ENCODE data around the gene RIMS4.
A peak's percentile ranks its signal among the peaks of the same experiment; 100 is the strongest.
"Not testable (repeated sequence)": the region's sequence is repeated elsewhere in the genome, so short reads cannot be mapped to it uniquely, and the experiment has no call there.

The RIMS4 gene

DNA sequence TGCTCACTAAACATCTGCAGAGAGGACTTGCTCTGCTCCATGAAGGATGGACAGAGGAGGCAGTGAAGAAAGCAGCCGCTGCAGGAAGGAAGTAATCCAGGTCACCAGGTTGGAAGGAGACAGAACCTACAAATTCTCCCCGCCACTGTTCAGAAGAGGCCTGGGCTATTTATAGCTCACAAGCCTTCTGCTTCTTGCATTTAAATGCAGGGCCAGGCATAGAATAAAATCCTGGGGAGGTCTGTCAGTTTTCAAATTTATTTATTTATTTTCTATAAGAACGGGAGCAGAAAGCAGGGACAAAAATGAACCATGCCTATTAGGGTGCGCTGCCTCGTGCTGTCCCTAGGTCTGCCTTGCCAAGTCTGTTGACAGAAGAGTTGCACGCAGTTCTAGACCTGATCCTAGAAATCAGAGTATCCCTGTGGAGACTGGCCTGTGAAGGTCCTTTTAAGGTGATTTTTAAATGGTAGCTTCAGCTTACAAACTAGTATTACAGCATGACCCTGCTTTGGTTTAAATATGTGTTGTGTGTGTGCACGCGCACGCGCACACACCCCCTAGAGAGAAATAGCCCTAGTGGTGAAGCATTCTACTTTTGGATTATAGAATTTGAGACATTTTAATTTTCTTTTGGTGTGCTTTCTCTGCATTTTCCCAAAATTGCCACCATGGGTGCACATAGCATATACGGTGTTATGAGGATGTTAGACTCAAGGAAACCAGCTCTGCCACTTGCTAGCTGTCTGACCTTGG lies 19.5 kb downstream of the RIMS4 start:
- no peak for DNase-seq

DNA sequence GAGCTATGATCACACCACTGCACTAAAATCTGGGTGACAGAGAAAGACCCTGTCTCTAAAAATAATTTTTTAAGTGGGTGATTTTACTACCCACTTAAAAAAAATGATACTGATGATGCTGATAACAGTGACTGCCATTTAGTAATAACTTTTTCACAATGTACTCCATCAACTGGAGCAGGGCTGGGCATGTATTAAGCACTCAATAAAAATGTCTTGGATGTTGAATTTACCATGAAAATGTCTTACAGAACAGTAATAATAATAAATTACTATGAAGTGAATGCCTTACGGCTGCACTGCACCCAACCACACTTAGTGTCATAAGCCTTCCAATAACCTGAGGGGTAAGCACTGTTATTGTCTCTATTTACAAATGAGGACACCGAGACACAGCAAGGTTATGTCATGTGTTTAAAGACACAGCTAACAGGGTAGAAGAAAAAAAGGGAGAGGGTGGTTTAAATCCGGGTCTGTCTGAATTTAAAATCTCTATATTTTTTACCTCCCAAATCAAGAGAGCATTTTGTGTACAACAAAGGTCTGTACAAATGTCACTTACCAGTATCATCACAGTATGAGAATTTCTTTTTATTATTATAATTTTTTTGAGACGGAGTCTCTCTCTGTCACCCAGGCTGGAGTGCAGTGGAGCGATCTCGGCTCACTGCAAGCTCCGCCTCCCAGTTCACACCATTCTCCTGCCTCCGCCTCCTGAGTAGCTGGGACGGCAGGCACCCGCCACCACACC lies 21.5 kb downstream of the RIMS4 start:
- DNase-seq, result no peak

DNA sequence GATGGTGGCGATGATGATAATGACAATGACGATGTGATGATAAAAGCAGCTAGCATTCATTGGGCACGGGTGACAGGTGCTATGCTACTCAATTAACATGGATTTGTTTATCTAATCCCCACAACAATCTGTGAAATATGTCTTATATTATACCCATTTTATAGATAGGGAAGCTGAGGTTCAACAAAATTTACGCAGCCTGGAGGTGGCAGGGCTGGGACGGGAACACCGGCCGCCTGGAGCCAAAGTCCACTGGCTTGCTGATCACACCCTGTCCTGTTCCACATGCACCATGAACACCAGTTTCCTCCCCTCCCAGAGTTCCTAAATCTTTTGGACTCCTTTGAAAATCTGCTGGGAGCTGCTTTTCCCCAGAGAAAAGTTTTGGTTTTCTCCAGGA lies 23.0 kb downstream of the RIMS4 start:
- no peak for DNase-seq

DNA sequence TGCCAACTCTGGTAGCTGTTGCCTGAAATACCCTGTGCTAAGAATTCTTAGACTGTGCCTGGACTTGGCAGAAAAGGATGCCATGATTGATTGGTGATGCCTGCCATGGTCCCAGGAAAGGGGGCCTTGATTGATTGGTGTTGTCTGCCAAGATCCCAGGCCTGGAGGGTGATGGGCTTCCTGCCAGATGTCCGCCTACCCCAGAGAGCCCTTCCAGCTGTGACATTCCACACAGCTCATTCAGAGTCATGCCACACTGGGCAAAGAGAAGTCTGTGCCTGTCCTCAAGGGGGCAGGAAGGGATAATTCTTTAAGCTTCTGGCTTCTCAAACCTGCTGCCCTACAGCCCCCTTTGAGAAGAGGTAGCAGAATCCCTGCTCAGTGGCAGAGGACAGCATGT lies 24.6 kb downstream of the RIMS4 start:
- DNase-seq, result no peak

DNA sequence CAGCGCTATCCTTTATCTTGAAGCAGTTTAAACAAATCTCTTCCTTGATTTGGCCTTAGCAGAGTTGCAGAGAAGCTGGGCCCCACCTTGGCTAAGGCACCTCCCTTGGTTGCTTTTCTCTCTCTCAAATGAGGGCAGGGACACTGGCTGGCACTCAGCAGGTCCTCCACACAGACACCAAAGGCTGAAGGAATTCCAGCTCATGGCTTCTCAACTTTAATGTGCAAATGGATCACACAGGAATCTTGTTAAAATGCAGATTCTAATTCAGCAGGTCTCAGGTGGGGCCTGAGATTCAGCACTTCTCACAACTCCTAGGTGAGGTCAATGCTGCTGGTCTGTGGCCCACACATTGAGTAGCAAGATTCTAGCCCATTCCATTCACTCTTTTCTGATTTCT lies 25.7 kb downstream of the RIMS4 start:
- DNase-seq, result no peak

DNA sequence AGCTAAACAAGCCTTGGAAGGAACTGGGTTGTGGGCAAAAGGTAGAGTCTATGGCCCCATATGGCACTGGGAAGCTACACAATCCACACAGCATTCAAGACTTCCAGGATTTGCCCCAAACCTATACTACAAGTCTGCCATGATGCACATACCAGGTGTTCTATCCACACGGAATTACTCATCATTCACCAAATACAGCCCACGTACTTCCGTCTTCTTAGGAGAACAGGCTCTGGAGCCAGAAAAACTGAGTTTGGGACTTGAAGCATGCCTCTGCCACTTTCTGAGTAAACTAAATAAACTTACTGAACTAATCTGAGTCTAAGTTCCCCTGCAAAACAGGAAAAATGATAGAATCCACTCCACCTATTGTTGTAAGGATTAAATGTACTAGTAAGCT lies 28.6 kb downstream of the RIMS4 start:
- DNase-seq, result no peak

DNA sequence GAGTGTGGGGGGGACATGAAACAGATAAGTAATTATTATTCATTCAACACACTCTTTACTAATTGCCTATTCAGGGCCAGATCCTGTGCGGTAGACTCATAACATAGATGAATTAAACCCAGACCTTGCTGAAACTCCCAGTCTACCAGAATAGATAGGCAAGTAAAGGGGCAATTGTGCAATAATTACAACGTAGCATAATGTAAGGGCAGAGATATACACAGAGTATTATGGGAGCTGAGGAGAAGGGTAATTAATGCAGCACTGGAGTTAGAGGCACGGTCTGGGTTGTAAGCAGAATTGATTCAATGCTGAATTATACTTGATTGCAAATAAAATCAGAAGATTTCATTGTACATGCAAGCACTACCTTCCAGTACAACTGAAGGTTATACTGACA lies 29.2 kb downstream of the RIMS4 start:
- DNase-seq, result no peak

DNA sequence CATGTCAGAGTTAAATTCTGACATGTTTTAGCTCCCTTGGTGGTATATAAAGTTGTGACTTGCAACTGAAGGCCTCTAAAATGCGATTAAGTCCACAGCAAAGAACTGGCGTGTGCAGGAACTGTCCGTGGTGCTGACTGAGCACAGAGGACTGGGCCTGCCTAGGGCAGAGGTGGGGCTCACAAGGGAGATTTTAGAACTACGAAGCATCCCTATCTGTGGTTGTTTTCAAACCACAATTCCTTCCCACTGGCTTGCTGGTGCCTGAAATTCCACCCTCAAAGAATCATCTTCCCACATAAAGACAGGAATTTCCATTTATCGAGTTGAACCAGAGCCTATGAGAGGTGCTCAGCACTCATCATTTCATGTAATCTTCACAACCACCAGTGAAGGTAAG lies 30.1 kb downstream of the RIMS4 start:
- DNase-seq, result peak; percentile 21

DNA sequence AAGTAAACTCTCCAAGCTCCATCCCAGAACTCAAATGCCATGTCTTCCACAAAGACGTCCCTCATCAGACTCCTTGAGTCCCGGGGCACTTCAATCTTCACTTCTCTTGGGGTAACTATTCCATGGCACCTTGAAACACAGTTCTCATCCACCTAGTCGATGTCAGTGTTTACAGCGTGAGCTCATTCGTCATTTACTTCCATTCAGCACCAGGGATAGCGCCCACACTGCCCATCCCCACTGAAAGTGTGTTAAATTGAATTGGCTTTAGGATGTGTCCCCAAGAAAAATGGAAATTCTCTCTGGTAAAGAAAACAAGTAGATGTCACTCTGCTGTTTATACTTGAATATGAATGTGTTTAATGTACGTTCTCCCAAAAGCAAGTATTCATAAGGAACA lies 33.4 kb downstream of the RIMS4 start:
- no peak for DNase-seq

DNA sequence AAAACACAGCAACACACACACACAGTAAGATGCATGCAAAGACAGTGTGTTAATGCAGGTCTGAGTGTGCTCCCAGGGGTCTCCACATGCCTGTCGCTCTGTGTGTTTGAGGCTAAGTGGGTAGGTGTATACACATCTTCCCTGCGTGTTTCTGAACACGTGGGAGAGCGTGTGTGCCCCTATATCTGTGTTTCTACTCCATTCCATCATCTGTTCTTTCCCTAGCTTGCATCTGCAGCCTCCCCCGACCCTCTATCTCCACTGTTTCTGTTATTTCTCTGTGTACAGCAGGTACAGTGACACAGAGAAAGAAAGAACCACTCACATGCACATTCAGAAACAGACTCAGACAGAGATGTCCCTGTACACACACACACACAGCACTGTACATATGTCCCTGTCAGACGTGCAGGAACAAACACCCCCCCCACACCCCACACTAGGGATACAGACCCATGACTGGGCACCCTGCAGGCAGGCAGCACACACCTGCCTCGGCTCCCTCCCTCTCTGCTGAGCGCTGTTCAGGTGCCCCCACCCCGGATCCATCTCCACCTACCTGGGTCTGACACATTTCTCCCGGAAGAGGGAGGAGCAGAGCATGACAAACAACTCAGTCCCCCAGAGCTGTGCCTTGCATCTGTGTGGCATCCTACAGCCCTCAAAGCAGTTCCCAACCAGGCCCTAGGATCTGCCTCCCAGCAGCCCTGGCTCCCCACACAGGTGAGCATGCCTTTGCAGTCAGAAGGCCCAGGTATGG lies 37.1 kb downstream of the RIMS4 start:
- DNase-seq, result no peak

DNA sequence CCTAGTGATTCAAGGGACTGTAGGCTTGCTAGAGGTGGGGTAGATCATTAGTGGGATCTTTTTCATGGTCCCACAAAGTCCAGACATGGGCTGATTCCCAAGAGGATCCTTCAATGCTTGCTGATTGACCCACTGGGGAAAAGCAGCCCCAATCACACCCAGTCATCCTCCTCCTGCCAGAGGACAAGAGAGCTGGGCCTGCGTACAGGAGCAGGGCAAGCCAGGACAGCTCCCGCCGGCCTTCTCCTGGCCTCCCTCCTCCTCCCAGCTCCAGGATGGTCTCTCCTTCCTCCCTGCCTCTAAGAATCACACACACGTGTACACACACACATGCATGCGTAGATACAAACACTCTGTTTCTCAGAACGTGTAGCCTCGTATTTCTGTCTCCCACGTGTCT lies 37.7 kb downstream of the RIMS4 start:
- no peak for DNase-seq

DNA sequence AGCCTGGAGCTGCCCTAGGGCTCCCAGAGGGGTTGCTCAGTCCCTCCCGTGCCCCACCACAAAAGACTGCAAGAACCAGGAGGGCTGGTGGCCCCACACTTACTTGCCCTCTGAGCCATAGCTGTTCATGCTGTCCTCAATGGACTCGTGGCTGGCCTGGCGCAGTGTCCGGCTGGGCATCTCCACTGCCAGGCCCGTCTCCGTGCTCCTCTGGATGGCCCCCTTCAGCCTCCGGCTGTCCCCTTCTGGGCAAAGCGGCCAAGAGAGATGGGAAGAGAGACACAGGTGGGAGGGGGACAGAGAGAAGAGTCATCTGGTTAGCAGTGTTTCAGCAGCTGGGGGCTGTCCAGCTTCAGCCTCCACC lies 39.2 kb downstream of the RIMS4 start:
- no peak for DNase-seq

DNA sequence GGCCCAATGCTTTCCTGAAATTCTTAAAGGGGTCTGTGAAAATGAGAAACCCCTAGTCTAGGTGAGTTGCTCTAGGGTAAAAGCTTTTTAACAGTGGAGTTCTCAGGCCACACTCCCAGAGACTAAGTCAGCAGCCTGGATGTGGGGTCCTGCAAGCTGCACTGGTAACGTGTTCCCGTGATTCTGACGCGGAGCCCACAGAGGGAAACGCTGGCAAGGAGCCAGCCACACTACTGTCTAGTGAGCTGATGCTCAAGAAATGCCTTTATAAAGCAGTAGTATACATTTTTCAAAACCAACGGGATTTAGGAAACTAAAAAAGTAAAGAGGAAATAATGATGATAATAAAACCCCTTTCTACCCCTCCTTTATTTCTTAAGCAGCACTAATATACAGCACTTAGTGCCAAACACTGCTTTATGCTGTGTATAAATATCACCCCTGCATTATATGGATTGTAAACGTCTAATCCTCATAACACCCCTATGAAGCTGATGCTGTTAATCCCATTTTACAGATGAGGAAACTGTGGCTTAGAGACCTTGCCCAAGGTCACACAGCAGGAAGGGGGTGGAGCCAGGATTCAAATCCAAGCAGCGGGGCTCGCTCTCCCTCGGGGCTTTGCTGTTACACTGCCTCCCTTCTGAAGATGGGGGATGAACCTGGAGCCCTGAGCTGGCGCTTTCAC lies 39.7 kb downstream of the RIMS4 start:
- DNase-seq, result no peak

DNA sequence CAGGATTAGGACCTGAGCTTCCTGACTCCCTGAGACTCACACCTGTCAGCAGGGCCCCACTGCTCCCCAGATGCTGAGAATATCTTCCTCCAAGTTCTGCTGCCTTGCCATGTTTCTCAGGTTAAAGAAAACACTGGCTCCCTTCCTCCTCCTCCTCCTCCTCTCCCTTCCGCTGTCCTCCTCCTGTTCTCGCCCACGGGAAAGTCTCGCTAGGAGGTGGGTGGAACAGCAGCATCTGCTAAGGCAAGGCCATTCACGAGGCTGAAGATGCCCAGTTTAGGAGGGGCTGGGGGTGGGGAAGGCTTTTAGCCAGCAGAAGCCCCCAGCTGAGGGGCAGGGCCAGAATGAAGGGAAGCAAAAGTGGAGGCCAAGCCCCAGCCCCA lies 40.9 kb downstream of the RIMS4 start:
- DNase-seq, result no peak

DNA sequence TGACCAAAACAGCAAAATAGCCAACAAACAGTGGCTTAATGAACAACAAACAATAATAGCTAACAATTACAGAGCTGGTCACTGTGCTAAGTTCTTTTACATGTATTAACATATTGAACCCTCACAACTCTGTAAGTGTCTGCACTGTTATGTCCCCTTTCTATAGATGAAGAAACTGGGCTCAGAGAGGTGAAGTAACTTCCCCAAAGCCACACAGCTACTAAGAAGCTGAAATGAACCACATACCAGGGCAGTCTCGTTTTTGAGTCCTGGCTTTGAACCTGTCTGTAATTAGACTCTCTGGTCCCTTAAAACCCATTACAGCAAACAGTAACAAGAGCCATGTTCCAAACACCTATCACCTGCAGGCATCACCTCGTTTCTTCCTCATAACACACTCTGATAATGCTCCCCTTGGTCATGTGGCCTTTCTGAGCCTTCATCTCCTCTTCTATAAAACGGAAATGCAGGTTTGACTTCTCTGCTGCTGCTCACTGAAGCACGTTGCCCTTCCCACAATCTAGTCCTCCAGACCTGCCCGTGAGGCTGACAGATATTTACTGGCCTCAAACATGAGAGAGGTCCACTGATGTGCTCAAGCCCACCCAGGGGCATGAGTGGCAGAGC lies 41.4 kb downstream of the RIMS4 start:
- no peak for DNase-seq

DNA sequence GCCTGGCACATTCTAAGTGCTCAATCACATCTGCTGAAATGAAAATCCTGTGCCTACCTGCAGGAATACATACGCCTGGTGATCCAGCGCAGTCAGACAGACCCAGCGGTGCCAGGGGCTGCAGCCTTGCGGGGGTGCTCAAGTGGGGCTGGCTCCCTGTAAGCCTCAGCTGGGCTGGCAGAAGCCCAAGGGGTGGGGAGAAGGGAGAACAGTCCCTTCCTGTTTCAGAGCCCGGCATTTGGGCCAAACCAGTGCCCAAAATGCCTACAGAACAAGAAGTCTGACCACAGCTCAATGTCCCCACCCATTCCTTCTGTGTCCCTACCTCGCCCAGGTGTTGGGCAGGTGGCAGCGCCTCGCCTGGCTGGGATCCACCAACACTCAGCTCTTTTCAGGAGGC lies 42.1 kb downstream of the RIMS4 start:
- no peak for DNase-seq

DNA sequence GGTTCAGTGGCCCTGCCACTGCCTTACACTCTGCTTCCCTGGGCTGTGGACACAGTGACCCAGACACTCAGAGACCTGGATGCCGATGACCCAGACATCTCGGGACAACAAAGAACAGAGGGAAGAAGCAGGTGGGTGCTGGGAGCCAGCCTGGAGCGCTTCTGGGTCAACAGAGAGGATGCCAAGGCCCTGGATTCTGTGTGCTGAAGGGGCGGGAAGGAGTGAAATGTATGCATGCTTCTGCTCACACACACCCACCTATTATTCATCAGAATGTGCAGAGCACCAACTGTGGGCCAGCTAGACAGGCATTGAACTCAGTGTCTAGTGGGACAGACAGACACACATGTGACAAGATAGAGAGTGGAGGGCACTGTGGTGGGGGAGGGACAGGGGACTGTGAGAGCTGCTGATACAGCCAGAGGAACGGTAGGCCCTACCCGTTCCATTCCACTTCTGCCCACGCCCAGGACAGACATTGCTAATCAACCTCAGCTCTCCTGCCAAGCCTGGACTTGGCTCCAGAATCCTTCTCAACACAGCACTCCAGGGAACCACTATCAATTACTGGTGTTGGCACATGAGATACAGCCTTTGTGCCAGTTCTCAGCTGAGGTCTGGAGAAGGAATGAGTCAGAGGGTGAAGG lies 44.5 kb downstream of the RIMS4 start:
- no peak for DNase-seq

DNA sequence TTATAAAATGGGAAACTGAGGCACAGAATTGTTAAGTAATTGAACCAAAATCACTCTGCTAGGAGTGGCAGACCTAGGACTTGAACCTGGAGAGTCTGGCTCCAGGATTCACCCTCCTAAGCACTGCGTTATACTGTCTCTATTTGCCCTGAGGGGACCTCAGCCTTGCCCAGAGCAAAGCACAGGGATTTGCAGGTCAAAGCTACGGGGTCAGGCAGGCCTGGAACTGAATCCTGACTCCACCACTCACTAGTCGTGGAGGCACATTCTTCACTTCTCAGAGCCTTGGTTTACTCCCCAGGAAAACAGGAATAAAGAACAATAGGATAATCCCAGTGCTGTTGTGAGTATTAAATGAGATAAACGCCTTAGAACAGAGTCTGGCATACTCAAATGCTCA lies 45.3 kb downstream of the RIMS4 start:
- DNase-seq, result no peak

DNA sequence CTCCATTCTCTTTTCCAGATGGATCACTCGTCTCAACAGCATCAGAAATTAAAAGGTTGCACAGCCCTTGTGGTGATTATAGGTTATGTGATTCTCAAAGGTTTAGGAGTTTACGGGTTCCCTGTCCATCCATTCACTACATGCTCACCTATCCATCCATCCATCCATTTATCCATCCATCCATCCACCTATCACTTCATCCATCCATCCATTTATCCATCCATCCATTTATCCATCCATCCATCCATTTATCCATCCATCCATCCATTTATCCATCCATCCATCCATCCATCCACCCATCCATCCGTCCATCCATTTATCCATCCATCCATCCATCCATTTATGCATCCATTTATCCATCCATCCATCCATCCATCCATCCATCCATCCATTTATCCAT lies 46.5 kb downstream of the RIMS4 start:
- not testable (repeated sequence) for DNase-seq

DNA sequence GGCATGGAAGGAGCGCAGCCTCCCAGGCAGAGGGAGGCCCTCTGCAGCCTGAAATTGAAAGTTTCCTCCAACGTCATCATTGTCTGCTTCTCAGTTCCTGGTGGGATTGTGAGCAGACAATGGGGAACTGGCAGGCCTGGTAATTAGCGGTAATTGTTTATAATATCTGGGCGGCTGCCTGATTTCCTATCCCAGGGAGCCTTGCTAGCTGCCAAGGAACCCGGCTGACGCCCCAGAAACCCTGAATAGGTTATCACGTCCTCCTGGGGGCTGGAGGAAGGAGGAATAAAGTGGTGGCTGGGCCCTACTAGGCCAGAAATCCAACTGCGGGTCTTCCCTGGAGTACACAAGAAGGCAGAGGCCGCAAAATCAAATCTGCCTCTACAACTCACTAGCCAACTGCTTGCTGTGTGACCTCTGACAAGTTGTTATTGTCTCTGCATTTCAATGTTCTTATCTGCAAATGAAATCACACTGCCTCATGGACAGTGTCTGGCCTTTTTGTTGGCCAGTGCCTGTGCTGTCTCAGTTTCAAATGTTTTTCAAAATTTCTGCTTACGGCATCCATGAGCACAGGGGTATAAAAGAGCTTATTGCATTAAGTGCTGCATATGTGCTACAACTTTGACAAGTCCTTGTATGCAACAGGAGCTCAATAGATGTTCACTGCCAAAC lies 47.7 kb downstream of the RIMS4 start:
- no peak for DNase-seq

DNA sequence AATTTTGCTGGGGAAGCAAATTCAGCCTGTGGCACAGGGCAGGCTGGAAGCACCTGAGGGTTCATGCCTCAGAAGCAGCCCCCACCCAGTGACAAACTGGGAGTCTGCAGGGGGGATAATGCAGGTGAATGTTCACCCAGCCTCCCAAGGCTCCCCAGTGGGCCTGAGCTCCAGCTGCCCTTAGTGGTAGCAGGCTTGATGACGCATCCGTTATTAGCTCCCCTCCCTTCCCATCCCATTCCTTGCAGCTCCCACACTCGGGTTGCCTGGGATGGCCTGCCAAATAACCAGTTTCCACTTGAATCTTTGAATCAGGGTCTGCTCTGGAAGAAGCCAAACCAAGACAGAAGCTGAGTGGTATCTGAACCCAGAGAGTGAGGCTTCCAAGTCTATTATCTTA lies 48.9 kb downstream of the RIMS4 start:
- DNase-seq, result no peak

DNA sequence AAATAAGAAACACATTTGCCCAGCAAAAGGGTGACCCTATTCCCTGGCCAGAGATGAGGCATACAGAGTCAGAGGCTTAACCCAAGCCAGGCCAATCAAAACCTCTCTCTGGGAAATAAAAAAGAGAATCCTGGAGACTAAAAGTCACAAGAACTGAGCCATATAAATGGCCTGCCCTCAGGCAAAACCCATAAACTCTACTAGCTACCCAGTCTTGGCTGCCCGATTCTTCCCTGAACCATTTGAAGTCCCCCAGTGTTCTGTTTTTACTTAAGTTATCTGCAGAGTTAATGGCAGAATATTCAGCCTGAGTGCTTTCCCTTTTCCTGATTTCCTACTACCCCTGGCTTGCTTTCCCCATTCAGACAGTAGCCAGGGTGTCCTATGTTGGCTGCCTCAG lies 50.8 kb downstream of the RIMS4 start:
- no peak for DNase-seq
